PC-3 (cell line): ENCODE results near the gene RAB37.

Experiments
- CTCF ChIP-seq: fragments of 300-600 bp; sonication (generic); conservative IDR thresholded peaks from 2 replicates; pipeline ENCODE4 v1.5.1; 2017; ENCODE audit warnings: antibody characterized with exemption, low read depth, mild to moderate bottlenecking, low read length
- EZH2 ChIP-seq: fragments of 300-600 bp; sonication (generic); IDR thresholded peaks from one replicate; pipeline ENCODE4 v1.6.1; 2017; ENCODE audit warnings: antibody characterized with exemption, mild to moderate bottlenecking, low read length; ENCODE audit not compliant: unreplicated experiment

GRCh38 chr17:74756891-74757290 lies 19.8 kb downstream of the RAB37 start:
- TF ChIP-seq CTCF (no peak), EZH2 (no peak)
